HS-5 (cell line): ENCODE data around the gene FAN1.

Experiments
- DNase-seq: peaks from one replicate; pipeline ENCODE4 v3.0.0-alpha.2; 2012; ENCODE audit warnings: low read depth

Gene FAN1

GRCh38 chr15:30921106-30921505, 17.4 kb downstream of the FAN1 start:
- DNase-seq = no peak

DNA sequence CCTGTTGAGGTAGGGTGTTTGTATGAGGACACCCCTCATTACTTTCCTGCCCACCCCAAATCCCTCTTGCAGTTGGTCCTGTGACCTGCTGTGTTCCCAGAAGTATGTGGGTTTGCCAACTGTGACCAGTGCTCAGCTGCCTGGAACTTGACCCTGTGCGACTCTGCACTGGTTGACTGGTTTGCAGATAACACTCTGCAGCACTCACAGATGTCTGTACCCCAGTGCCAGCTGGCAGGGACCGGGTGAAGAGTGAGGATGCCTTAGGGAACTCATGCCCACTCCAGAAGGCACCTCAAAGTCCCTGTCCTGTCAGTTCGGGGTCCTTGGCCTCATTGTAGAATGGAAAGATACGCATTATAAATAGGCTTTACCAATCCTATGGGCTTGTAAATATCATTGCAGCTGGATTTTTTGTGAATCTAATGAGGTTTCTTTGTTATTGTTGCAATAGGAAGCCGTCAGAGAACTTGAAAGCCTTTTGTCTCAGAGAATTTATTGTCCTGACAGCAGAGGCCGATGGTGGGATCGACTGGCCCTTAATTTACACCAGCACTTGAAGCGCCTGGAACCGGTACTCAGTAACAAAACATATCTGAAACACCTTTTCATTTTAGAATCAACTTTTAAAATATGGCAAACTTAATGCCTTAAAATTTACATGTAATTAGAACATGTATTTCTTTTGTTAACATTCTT, 18.2 kb downstream of the FAN1 start:
- no peak for DNase-seq

GRCh38 chr15:30922480-30923311, 19.0 kb downstream of the FAN1 start:
- DNase-seq = no peak

GRCh38 chr15:30923429-30923828, 19.7 kb downstream of the FAN1 start:
- DNase-seq = no peak

DNA sequence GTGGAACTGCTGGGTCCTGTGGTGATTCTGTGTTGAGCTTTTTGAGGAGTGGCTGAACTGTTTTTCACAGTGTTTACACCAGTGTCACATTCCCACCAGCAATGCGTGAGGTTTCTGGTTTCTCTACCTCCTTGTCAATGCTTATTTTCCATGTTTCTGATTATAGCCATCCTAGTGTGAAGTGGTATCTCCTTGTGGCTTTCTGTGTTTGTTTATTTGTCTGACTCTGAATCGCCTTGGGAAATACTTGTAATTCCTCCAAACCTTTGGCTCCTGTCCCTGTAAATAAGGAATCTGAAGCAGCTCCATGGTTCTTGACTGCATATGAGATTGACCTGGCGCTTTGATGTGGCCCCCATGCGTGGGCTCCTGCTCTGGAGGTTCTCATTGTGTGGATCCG, 20.6 kb downstream of the FAN1 start:
- DNase-seq = no peak

GRCh38 chr15:30925686-30926085, 22.0 kb downstream of the FAN1 start:
- DNase-seq = no peak

GRCh38 chr15:30926161-30926560, 22.4 kb downstream of the FAN1 start:
- DNase-seq = no peak

DNA sequence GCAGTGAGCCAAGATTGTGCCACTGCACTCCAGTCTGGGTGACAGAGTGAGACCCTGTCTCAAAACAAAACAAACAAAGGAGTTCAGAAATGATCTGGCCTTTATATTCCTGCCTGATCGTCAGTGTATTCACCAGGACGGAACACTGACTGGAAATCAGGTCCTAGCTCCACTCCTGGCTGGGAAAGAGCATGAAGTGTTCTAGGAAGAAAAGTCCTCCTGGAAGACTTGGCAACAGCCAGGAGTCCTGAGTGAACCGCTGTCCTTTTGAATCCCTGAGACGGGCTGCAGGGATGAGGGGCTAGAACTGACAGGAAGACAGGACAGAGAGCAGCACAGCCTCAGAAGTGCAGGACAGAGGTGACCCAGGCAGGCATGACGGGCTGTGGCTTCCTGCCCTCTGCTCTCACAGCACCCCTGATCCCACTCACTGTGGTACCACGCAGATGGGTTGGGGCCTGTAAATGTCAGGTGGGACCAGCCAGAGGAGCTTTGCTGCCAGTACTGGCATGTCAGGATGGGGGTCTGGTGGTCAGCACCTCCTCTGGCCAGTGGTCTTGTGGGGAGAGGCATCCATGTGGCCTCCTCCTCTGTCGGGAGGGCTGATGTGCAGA, 23.5 kb downstream of the FAN1 start:
- no peak for DNase-seq

- no peak for DNase-seq
Measured at GRCh38 chr15:30928076-30928475, 24.4 kb downstream of the FAN1 start.

- DNase-seq = no peak
Measured at GRCh38 chr15:30929064-30929669, 25.5 kb downstream of the FAN1 start.

- DNase-seq = no peak
Measured at GRCh38 chr15:30929982-30930381, 26.3 kb downstream of the FAN1 start.

- no peak for DNase-seq
Measured at GRCh38 chr15:30930422-30930821, 26.7 kb downstream of the FAN1 start.

GRCh38 chr15:30933293-30933692, 29.6 kb downstream of the FAN1 start:
- no peak for DNase-seq

DNA sequence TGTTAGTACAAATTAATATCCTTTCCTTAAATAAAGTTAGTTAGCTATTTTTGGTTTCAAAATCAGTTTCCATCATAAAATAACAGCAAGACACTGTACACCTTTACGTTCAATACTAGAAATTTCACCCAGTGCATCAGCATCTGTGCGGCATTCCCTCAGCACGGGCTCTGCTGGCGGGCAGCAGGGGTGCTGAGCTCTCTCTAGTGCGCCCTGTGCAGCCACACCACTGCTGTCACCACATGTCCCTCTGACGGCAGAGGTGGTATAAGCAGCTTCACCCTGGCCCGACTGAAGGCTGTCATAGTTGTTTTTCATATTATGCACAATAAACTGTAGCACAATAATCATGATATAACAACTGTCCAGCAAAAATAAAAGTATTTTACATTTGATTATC, 35.4 kb downstream of the FAN1 start:
- no peak for DNase-seq

GRCh38 chr15:30940359-30940758, 36.6 kb downstream of the FAN1 start:
- no peak for DNase-seq

DNA sequence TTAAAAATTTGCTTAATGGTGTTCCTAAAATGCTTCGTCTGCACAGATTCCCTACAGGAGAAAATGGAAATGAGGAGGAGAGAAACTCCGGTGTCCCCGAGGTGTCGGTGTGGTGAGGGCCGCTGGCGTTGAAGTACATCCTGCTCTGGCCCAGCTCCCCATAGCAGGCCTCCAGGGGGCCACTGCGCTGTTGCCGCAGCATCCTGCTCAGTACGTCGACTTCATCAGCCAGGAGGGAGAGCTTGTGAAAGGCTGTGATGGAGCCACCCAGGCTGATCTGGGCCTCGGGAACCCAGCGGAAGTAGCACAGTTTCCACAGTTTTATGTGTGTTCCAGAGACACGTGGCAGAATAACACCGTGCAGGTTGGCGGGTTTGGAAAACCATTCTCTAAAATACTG, 37.8 kb downstream of the FAN1 start:
- no peak for DNase-seq

GRCh38 chr15:30943654-30944335, 40.1 kb downstream of the FAN1 start:
- no peak for DNase-seq

GRCh38 chr15:30953183-30953582, 49.5 kb downstream of the FAN1 start:
- no peak for DNase-seq

DNA sequence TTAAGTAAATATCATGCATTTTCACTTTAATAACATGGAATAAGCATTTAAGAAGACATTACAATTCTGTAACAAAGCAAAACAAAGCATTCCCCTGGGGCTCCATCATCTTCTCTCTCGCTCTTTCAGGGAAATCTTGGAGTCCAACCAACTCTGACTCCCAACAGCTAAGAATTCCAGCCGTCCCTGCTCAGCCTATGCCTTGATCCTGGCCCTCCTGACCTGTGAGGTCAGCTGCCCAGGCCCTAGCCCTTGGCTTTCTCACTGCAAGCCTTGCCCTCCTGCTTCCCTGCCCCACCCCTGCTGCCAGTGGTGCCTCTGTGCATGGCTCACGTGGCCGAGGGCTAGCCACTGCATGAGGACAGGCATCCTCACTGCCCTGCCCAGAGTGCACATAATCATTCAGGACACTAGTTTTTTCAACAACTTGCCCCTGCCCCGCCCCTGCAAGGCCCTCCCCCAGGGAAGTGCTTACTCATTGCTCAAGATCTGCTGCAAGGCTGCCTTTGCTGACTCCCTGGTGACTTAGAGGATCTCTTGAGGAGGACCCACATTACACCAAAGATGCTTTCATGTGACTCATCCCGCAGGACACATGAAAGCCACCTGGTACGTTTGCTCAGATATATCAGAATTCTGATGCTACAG, 50.1 kb downstream of the FAN1 start:
- peak; percentile 89 for DNase-seq

- no peak for DNase-seq
Measured at GRCh38 chr15:30954674-30955073, 51.0 kb downstream of the FAN1 start.
